Placental epithelial cell (primary cell): ENCODE results near the gene FAM120A. TPM values are rescaled to one million over a fixed set of nuclear protein-coding genes. Genes with fewer than 3 reads are reported as not detected.

ENCODE experiments used
- small RNA-seq: library from RNA; depleted of rRNA; stranded (forward); fragments of <200 nt; gene quantifications from one replicate; pipeline ENCODE3, GENCODE V24; 2012
- total RNA-seq: library from RNA; depleted of rRNA; stranded (reverse); fragments of >200 nt; gene quantifications from 2 replicates; pipeline ENCODE4 v1.2.3, GENCODE V29; 2012

Gene FAM120A
- total RNA-seq: 90.3 and 119 TPM in 2 replicates

GRCh38 chr9:93450945-93451815 is at the start of gene FAM120A:
TSS of gene FAM120A (plus strand) at chr9:93451685. CDS start at chr9:93451916, 231 bp downstream.

GRCh38 chr9:93453047-93453914 is 1.8 kb downstream of the FAM120A start, which contains the start of gene FAM120AOS:
TSS of gene FAM120AOS (minus strand) at chr9:93453581. CDS start at chr9:93452709, 872 bp downstream.

GRCh38 chr9:93576258-93577077 is 125.0 kb downstream of the FAM120A start, which contains the start of gene PHF2:
TSS of gene PHF2 (plus strand) at chr9:93576584. CDS start at chr9:93576774, 190 bp downstream.

Small RNA genes lying within 50 kb of the gene (small RNA-seq; reads per million reads assigned to genes)
- not detected for gene RF00019

Other genes with a start within 250 kb of the FAM120A start
- gene FAM120AOS, start 1.9 kb downstream of the FAM120A start, total RNA-seq: 34.5 and 37.6 TPM in 2 replicates
- gene PHF2, start 124.9 kb downstream of the FAM120A start, total RNA-seq: 14.9 and 17.3 TPM in 2 replicates